HG03045 (cell line): ENCODE results near the gene SRSF5.
"Not testable (repeated sequence)": the region's sequence is repeated elsewhere in the genome, so short reads cannot be mapped to it uniquely, and the experiment has no call there.

Experiments
- ATAC-seq: cut with Tn5 transposase; IDR thresholded peaks from one replicate; pipeline ENCODE4 v1.9.1; 2021; ENCODE audit warnings: mild to moderate bottlenecking, moderate library complexity; ENCODE audit not compliant: unreplicated experiment

Gene SRSF5

GRCh38 chr14:69804902-69805301 lies 38.0 kb downstream of the SRSF5 start:
- ATAC-seq = no peak

GRCh38 chr14:69807192-69807591 lies 40.2 kb downstream of the SRSF5 start:
- ATAC-seq = no peak

- no peak for ATAC-seq
Measured at GRCh38 chr14:69808919-69809808, 42.2 kb downstream of the SRSF5 start.

- ATAC-seq = no peak
Measured at GRCh38 chr14:69811227-69811867, 44.4 kb downstream of the SRSF5 start.

- ATAC-seq = no peak
Measured at GRCh38 chr14:69811868-69812252, 44.9 kb downstream of the SRSF5 start.

- no peak for ATAC-seq
Measured at GRCh38 chr14:69812711-69813110, 45.8 kb downstream of the SRSF5 start.

- ATAC-seq = not testable (repeated sequence)
Measured at GRCh38 chr14:69813346-69813745, 46.4 kb downstream of the SRSF5 start.

GRCh38 chr14:69814397-69814796 lies 47.5 kb downstream of the SRSF5 start:
- ATAC-seq = no peak

GRCh38 chr14:69815556-69815955 lies 48.6 kb downstream of the SRSF5 start:
- ATAC-seq = no peak

- ATAC-seq = no peak
Measured at GRCh38 chr14:69816216-69816615, 49.3 kb downstream of the SRSF5 start.

GRCh38 chr14:69818758-69819191 lies 51.8 kb downstream of the SRSF5 start:
- no peak for ATAC-seq

- ATAC-seq = no peak
Measured at GRCh38 chr14:69819607-69820006, 52.7 kb downstream of the SRSF5 start.

GRCh38 chr14:69820991-69821390 lies 54.0 kb downstream of the SRSF5 start:
- no peak for ATAC-seq
